IPS DF 19.7 (cell line): ENCODE data around the gene MCC.
"Not testable (repeated sequence)": the region's sequence is repeated elsewhere in the genome, so short reads cannot be mapped to it uniquely, and the experiment has no call there.

ENCODE experiments used
- DNase-seq: peaks from one replicate; pipeline ENCODE4 v3.0.0-alpha.2; 2013; ENCODE audit warnings: low read depth, low spot score

MCC gene

GRCh38 chr5:113084402-113085083 is 403.7 kb downstream of the MCC start:
- DNase-seq, result no peak

- no peak for DNase-seq
Observed at GRCh38 chr5:113083481-113083880, 404.8 kb downstream of the MCC start.

- no peak for DNase-seq
Observed at GRCh38 chr5:113082547-113082905, 405.7 kb downstream of the MCC start.

DNA sequence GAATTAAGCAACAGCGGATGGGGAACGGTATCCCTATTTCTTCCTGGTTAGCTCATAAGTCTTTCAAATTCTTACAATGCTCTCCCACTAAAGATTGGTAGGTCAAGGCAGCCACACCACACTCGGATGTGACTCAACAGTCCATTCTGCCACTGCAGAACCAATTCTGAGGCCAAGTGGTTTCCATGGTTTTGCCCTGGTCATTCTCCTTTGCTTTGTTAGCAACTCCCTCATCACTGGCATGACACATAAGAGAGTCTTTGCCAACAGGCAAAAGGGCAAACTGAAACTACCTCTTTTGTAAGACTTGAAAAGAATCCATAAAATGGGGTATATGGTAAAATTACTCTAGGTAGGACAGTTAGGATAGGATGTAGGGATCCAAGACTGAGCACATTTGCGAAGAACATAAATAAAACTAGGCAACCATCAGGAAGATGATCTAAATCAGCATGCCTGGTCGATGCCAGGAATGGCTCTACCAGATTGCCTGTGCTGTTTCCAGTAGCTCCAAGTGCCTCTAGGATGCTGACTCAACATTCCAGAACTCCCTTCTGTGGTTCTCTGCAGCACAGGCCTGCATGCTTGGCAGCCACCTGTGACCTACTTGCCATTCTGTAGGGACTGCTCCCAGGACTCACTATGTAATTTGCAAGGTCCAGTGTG is 406.2 kb downstream of the MCC start:
- DNase-seq, result no peak

- peak; percentile 30 for DNase-seq
Observed at GRCh38 chr5:113081091-113081839, 407.0 kb downstream of the MCC start.

DNA sequence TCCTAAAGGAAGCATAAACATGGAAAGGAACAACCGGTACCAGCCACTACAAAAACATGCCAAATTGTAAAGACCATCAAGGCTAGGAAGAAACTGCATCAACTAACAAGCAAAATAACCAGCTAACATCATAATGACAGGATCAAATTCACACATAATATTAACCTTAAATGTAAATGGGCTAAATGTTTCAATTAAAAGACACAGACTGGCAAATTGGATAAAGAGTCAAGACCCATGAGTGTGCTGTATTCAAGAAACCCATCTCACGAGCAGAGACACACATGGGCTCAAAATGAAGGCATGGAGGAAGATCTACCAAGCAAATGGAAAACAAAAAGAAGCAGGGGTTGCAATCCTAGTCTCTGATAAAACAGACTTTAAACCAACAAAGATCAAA is 411.6 kb downstream of the MCC start:
- DNase-seq, result not testable (repeated sequence)

DNA sequence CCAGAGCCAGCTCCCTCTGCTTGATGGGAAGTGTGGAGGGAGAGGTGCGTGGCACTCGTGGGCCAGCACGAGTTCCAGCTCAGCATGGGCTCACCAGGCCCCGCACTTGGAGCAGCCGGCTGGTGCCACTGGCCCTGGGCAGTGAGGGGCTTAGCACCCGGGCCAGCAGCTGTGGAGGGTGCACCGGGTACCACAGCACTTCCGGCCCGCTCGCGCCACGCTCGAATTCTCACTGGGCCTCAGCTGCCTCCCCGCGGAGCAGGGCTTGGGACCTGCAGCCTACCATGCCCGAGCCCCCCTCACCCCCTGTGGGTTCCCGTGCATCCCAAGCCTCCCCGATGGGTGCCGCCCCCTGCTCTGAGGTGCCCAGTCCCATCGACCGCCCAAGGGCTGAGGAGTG is 413.2 kb downstream of the MCC start:
- no peak for DNase-seq

- DNase-seq, result not testable (repeated sequence)
Observed at GRCh38 chr5:113073629-113074034, 414.6 kb downstream of the MCC start.

- no peak for DNase-seq
Observed at GRCh38 chr5:113071401-113071800, 416.9 kb downstream of the MCC start.

DNA sequence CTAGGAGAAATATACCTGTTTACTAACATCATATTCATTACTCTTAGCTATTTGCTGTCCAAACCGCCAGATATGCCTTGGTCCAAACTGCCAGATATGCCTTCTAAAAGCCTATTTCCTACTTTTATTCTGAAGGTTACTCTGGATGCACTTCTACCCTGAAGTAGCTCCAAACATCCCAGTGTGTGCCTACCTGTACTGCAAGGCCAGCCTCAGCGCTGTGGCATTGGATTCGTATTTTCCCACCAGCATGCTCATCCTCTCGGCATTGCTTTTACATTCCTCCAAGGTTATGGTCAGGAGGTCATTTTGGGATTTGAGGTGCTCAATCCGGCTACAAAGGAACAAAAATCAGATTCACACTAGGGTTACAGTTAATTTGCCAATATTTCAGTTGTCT is 417.4 kb downstream of the MCC start:
- DNase-seq, result peak; percentile 25

GRCh38 chr5:113068559-113068958 is 419.7 kb downstream of the MCC start:
- no peak for DNase-seq

DNA sequence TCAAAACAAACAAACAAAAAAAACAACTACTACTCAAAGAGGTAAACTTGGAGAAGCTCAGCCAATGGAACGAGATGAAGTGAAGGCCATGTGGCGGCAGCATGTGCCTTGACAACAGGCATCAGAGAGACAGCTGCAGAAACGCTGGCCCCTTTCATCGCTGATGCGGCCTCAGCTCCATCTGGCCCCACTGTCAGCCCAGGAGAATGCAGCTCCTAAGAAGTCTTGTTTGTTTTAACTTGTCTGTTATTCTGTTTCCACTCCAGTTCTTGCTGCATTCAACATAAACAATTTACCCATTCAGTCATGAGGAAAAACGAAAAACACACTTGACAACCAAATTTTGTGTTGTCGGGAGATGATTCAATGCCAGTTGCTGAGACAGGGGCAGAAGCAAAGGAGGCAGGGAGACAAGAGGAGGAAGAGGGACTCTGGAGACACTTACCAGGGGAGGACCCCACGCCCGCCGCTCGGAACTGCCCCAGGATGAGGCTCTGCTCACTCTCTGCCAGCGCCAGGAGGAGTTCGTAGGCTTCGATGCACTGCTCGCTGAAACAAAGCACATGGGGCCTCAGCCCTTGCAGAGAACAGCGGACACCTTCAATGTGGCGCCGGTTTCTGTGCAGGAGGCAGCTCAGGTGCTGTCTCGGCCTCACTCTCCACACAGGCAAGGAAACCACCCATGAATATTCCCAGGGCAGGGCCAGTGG is 420.5 kb downstream of the MCC start:
- DNase-seq, result no peak

- DNase-seq, result no peak
Observed at GRCh38 chr5:113065626-113066025, 422.6 kb downstream of the MCC start.

DNA sequence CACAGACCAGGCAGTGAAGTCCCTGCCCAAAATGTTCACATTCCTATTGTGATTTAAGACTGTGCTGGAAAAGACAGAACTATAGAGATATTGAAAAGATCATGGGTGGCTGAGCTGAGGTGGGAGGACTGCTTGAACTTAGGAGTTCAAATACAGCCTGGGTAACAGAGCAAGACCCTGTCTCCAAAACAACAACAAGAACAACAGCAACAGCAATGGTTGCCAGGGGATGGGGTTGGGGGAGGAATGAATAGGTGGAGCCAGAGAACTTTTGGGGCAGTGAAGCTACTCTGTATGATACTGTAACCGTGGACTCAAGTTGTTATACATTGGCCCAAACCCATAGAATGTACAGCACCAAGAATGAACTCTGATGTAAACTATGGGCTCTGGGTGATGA is 423.4 kb downstream of the MCC start:
- DNase-seq, result no peak

DNA sequence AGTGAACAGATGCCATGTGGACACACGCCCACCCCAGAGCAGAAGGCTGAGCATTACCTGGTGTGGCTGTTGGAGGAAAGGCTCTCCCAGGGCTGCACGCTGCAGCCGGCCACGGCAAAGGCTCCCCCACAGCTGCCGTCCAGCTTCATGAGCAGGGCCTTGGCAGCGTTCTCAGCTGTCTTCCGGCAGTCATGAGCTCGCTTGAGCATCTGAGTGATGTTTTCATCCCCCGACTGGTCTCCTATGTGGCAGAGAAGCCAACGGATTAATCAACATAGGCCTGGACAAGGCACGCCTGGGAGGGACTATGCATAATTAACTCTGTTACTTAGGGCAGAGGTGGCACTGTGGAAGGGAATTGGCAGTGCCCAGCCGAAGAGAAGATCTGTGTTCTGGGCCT is 424.3 kb downstream of the MCC start:
- DNase-seq, result no peak

DNA sequence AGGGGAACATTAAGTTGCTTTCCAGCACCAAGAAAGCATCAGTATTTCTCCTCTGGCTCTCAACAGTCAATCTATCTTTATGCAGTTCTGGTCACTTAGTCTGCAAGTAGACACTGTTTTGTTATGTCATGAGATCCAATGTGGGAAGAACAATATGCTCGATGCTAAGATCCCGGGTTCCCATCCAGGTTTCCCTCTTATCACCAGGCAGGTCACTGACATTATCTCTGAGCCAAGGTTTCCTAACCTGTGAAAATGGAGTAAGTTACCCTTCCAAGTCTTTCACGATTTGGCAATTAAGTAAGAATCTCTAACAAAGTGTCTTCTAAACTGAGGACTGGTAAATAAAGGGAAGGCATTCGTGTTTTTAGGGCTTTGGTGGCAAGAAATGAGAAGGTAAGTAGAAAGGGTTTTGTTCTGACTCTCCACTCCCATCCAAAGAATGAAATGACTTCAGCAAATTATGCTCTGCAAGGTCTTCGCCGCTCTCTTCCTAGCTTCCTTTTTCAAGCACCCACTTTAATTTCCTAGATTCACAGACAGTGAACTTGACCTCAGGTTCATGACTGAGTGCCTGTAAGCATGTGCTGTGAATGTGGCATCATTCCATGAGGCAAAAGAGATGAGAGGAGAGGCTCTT is 425.3 kb downstream of the MCC start:
- no peak for DNase-seq

DNA sequence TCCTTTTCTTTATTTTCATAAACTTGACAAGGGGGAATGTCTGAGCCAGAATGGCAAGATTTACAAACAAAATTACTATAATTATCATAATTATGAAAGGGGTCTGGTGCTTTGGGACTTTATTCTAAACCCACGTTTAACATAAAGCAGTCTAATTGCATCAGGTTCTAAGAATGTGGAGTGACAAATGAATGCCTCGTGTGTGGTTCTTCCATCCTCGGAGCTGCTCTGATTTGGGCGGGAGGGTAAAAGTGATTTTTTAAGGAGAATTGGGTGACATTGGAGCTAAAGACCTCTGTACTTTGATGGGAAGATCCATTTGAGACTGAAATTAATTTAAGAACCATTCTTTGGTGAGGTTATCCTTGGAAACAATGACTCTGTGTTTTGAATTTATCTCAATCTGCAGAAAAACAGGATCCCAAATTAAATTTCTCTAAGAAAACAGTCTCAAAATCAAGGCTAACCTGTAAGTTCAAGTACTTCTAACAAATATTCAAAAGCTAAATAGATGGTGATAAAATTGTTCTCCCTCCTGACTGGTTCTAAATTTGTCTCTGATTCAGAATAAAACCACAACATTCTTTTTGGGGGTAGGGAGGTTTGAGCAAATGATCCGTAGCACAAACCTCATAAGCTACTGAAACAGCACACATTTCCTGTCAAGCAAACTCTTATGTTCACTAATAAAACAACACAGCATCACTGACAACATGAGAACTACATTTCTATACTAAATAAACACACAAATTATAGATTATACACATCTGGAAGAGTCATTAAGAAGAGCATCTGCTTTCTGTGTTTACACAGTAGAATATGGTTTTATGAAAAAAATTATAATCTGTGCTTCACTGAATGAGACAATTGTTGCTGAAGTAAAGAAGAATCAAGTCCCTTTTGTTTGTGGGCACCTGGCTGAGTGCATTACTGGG is 426.1 kb downstream of the MCC start:
- DNase-seq, result no peak

DNA sequence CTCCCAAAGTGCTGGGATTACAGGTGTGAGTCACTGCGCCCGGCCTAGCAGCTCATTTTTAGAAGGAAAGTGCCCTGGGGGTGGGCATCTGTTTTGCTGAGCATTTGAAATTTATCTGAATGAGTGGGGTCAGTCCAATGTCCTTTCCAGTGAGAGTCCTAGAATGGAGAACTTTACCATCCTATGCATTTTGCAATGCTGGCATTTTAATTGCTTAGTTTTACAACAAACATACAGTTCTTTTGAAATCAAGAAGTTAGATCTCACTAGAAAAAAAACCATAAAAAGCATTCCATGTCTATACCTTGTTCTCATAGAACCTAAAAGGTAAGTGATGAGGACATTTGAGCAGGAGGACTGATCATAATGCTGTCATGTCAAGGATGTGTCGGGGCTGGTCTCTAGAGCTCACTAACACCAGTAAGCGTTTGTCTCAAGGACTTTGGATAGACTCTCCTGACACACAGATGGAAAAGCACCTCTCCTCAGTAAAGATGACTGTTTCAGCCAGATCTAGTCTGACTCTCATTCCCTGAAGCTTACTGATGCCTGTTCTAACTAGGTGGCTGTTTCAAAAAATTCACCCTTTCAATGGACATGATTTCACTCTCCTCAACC is 427.7 kb downstream of the MCC start:
- no peak for DNase-seq

DNA sequence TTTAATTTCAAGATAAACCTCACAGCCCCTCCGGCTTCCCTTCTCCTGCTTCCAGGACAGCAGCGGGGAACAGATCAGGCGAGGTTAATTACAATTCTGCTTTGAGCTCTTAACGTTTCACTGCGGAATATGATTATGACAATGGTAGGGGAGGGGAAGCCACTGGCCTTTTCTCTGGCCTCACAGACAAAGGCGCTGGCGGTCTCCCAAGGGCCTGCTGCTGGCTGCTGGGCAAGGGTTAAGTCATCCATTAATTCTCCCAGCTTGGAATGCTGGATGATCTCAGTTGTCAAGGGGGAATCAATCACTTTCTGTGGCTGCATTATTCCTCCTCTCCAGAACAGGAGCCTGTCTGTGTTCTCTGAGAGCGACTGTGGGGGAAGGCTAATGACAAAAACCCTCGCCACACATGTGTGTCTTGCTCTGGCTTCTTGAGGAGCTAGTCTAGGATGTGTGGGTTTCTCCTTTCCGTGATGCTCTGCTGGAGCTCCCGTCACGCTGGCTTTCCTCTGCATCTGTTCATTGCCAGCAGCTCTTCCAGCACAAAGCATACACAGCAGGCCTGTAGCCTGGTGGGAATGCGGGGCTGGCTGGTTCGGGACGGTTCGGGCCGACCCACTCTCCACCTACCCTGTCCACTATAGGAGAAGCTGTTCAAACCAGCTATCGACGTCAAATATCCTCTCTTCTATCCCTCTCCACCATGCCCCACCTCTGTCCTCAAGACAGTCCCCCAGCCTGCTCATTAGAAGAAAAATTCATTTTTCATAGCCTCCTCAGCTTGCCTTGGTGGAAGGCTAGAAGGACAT is 428.8 kb downstream of the MCC start:
- DNase-seq, result no peak
